ENCODE results near the gene ARL6IP5.

The ARL6IP5 gene

GRCh38 chr3:69119681-69120080 lies 34.9 kb downstream of the ARL6IP5 start:
- ATAC-seq = no peak
- H3K4me3 Mint-ChIP-seq = no peak overlapping the region
- H3K27ac Mint-ChIP-seq = no peak overlapping the region
- no peaks in the 10 kb centered on the region for H3K36me3 Mint-ChIP-seq
- H3K9me3 Mint-ChIP-seq = no peaks in the 10 kb centered on the region
- peaks cover 8% of the 10 kb centered on the region for H3K27me3 Mint-ChIP-seq
- peaks cover 5% of the 10 kb centered on the region for H3K4me1 Mint-ChIP-seq

GRCh38 chr3:69120879-69121464 lies 36.2 kb downstream of the ARL6IP5 start:
- Mint-ChIP-seq H3K27me3 (peaks cover 8% of the 10 kb centered on the region), H3K36me3 (no peaks in the 10 kb centered on the region)

GRCh38 chr3:69121513-69121912 lies 36.8 kb downstream of the ARL6IP5 start:
- H3K9me3 Mint-ChIP-seq = no peaks in the 10 kb centered on the region
- no peak overlapping the region for H3K4me3 Mint-ChIP-seq
- H3K36me3 Mint-ChIP-seq = no peaks in the 10 kb centered on the region
- no peak for ATAC-seq
- peaks cover 5% of the 10 kb centered on the region for H3K4me1 Mint-ChIP-seq
- H3K27me3 Mint-ChIP-seq = peaks cover 8% of the 10 kb centered on the region
- H3K27ac Mint-ChIP-seq = no peak overlapping the region

More at GRCh38 chr3:69120879-69121464, 36.2 kb downstream of the ARL6IP5 start:
- Mint-ChIP-seq H3K4me1 (peaks cover 5% of the 10 kb centered on the region), H3K9me3 (no peaks in the 10 kb centered on the region), H3K4me3 (no peak overlapping the region), H3K27ac (no peak overlapping the region)
- peak; percentile 64 for ATAC-seq

DNA sequence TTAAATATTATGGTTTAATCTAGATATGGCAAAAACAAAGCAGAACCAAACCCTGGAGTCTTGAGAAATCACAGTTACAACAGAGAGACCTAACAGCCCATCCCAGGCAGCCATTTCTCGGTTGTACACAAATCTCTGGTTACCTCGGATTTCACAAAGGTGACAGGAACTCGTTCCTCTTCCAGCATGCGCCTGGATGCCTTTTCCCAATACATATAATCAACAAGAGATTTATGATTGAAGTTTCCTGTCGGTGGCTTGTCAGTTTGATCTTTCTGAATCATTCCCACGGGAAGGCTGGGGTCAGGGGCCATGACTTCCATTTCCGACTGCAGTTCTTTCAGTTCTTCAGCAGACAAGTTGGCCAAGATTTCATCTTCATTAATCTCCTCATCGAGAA lies 37.2 kb downstream of the ARL6IP5 start:
- H3K27ac Mint-ChIP-seq = no peak overlapping the region
- peaks cover 5% of the 10 kb centered on the region for H3K4me1 Mint-ChIP-seq
- H3K27me3 Mint-ChIP-seq = peaks cover 8% of the 10 kb centered on the region
- no peak for ATAC-seq
- no peaks in the 10 kb centered on the region for H3K9me3 Mint-ChIP-seq
- no peak overlapping the region for H3K4me3 Mint-ChIP-seq
- H3K36me3 Mint-ChIP-seq = no peaks in the 10 kb centered on the region

DNA sequence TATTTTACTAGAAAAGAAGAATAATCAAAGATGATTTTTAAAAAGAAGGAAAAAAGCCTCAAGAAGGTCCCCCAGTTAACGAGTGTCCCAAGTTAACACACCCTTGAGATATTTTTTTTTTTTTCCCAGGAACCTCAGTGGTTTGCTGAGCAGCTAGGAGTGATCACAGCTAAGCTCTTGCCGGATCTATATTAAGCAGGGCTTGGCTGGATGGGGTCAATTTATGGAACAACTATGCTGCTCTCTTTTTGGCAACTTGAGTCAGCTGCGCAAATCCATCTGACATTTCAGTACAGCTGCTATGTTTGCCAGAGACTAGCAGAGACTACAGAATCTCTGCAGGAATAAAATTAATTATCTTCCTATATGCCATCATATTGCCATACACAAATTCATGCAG lies 37.7 kb downstream of the ARL6IP5 start, which contains the start of gene LMOD3:
LMOD3 (minus strand) TSS at position 193 of the 400 bp plus-strand sequence. CDS start 209 bp downstream, outside the sequence.
- Mint-ChIP-seq H3K4me3 (no peak within 1 kb of the TSS), H3K27me3 (peaks cover 8% of the 10 kb centered on the region), H3K9me3 (no peaks in the 10 kb centered on the region), H3K4me1 (peaks cover 5% of the 10 kb centered on the region), H3K27ac (no peak within 1 kb of the TSS), H3K36me3 (no peaks in the 10 kb centered on the region)
- ATAC-seq = no peak

DNA sequence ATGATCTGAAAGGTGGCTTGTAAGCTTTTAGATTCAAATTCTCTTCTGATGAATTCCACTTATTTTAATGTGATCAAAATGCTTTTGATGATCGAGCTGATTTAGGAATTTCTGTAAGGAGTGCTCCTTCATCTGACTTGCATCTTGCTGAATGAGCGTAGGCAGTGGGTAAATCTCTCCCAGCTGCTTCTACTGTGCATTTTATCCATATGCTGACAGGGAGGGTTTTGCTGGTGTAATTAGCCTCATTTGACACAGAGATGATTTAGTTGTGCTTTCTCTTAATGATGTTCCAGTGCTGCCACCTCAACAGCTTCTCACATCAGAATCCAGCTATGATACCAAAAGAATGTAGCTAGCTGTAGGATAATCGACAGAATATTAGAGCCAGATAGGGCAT lies 41.5 kb downstream of the ARL6IP5 start:
- ATAC-seq = no peak
- Mint-ChIP-seq H3K27ac (no peak overlapping the region), H3K27me3 (peaks cover 8% of the 10 kb centered on the region), H3K36me3 (no peaks in the 10 kb centered on the region), H3K4me1 (peaks cover under 1% of the 10 kb centered on the region), H3K9me3 (no peaks in the 10 kb centered on the region), H3K4me3 (no peak overlapping the region)

GRCh38 chr3:69126999-69127398 lies 42.3 kb downstream of the ARL6IP5 start:
- peaks cover 8% of the 10 kb centered on the region for H3K27me3 Mint-ChIP-seq
- H3K4me1 Mint-ChIP-seq = no peaks in the 10 kb centered on the region
- no peaks in the 10 kb centered on the region for H3K9me3 Mint-ChIP-seq

GRCh38 chr3:69128509-69128908 lies 43.8 kb downstream of the ARL6IP5 start:
- H3K27me3 Mint-ChIP-seq = peaks cover 6% of the 10 kb centered on the region
- H3K4me3 Mint-ChIP-seq = no peak overlapping the region
- no peak for ATAC-seq
- no peaks in the 10 kb centered on the region for H3K36me3 Mint-ChIP-seq
- H3K9me3 Mint-ChIP-seq = no peaks in the 10 kb centered on the region
- H3K27ac Mint-ChIP-seq = no peak overlapping the region
- H3K4me1 Mint-ChIP-seq = no peaks in the 10 kb centered on the region

More at GRCh38 chr3:69126999-69127398, 42.3 kb downstream of the ARL6IP5 start:
- Mint-ChIP-seq H3K4me3 (no peak overlapping the region), H3K36me3 (no peaks in the 10 kb centered on the region), H3K27ac (no peak overlapping the region)
- ATAC-seq = no peak

GRCh38 chr3:69129531-69129930 lies 44.8 kb downstream of the ARL6IP5 start:
- Mint-ChIP-seq H3K27me3 (no peaks in the 10 kb centered on the region), H3K9me3 (no peaks in the 10 kb centered on the region)
- ATAC-seq = no peak

DNA sequence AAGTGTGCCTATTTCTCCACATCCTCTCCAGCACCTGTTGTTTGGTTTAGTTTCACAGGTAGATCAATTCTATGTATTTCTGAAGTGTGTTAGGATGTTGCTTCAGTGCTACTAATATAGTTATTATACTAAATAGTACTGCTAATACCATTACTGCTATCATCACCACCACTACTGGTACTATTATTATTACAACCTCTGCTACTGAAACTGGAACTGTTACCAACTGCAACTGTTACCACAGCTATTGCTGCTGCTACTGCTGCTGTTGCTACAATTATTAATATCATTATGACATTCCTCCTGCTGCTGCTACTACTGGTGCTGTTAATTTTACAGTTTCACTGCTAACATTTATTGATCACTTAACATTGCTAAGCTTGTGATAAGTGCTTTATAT lies 46.0 kb downstream of the ARL6IP5 start:
- no peak overlapping the region for H3K27ac Mint-ChIP-seq
- H3K4me1 Mint-ChIP-seq = no peaks in the 10 kb centered on the region
- H3K9me3 Mint-ChIP-seq = no peaks in the 10 kb centered on the region
- no peak overlapping the region for H3K4me3 Mint-ChIP-seq
- no peaks in the 10 kb centered on the region for H3K27me3 Mint-ChIP-seq
- ATAC-seq = no peak
- no peaks in the 10 kb centered on the region for H3K36me3 Mint-ChIP-seq

More at GRCh38 chr3:69129531-69129930, 44.8 kb downstream of the ARL6IP5 start:
- Mint-ChIP-seq H3K4me3 (no peak overlapping the region), H3K4me1 (no peaks in the 10 kb centered on the region), H3K36me3 (no peaks in the 10 kb centered on the region), H3K27ac (no peak overlapping the region)

GRCh38 chr3:69137005-69137404 lies 52.3 kb downstream of the ARL6IP5 start:
- no peak overlapping the region for H3K4me3 Mint-ChIP-seq
- H3K27ac Mint-ChIP-seq = no peak overlapping the region
- H3K9me3 Mint-ChIP-seq = no peaks in the 10 kb centered on the region
- no peak for ATAC-seq
- H3K36me3 Mint-ChIP-seq = no peaks in the 10 kb centered on the region
- no peaks in the 10 kb centered on the region for H3K4me1 Mint-ChIP-seq
- peaks cover 9% of the 10 kb centered on the region for H3K27me3 Mint-ChIP-seq

DNA sequence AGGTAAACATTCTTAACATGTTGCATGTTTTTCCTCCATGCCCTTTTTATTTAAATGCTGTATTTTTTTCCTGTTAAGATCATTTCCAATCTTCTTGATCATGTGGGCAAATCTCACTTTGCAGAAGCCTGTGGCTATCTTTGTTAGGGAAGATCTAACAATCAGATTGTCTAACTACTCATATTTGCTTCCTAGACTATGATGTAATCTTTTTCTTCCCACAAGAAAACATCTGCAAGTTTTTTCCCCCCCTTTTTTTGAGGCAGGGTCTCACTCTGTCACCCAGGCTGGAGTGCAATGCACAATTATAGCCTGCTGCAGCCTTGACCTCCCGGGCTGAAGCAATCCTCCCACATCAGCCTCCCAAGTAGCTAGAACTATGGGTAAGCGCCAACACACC lies 52.7 kb downstream of the ARL6IP5 start:
- Mint-ChIP-seq H3K4me1 (no peaks in the 10 kb centered on the region), H3K27me3 (peaks cover 9% of the 10 kb centered on the region), H3K4me3 (no peak overlapping the region), H3K9me3 (no peaks in the 10 kb centered on the region), H3K27ac (no peak overlapping the region), H3K36me3 (no peaks in the 10 kb centered on the region)
- ATAC-seq = no peak

DNA sequence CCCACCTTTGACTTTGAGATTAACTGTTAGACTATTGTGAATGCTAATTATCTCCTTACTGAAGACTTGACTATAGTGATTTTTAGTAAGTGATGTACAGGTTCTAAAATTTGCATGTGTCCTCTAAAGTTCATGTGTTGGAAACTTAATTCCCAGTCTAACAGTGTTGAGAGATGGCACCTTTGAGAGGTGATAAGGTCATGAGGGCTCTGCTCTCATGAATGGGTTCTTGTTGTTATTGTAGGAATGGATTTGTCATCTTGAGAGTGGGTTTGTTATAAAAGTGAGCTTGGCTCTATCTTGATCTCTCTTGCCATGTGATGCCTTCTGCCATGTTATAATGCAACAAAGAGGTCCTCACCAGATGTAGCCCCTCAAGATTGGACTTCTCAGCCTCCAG lies 56.6 kb downstream of the ARL6IP5 start:
- Mint-ChIP-seq H3K9me3 (no peaks in the 10 kb centered on the region), H3K4me3 (no peak overlapping the region), H3K27me3 (peaks cover 24% of the 10 kb centered on the region), H3K27ac (no peak overlapping the region), H3K36me3 (no peaks in the 10 kb centered on the region), H3K4me1 (no peaks in the 10 kb centered on the region)
- ATAC-seq = no peak

DNA sequence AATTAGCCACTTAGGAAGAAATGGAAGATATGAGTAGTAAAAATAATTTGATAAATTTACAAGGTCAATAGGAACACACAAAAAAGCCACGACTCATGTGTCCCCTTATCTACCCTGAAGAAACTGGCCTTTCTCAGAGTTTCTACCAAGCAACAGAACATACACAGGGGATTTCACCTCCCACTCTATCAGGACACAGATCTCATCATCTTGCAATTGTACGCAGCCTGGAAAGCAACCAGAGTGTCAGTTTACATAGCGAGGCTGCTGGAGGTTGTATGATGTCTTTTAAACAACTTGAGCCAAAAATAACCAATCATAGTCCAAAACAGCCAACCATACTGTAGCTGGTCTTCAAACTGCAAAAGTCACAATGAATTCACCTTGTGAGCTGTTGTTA lies 57.4 kb downstream of the ARL6IP5 start:
- H3K36me3 Mint-ChIP-seq = no peaks in the 10 kb centered on the region
- no peak overlapping the region for H3K4me3 Mint-ChIP-seq
- no peak overlapping the region for H3K27ac Mint-ChIP-seq
- H3K9me3 Mint-ChIP-seq = no peaks in the 10 kb centered on the region
- peaks cover 24% of the 10 kb centered on the region for H3K27me3 Mint-ChIP-seq
- no peak for ATAC-seq
- no peaks in the 10 kb centered on the region for H3K4me1 Mint-ChIP-seq

- no peak for ATAC-seq
- peaks cover 24% of the 10 kb centered on the region for H3K27me3 Mint-ChIP-seq
- H3K9me3 Mint-ChIP-seq = no peaks in the 10 kb centered on the region
- H3K4me1 Mint-ChIP-seq = no peaks in the 10 kb centered on the region
- H3K36me3 Mint-ChIP-seq = no peaks in the 10 kb centered on the region
- no peak overlapping the region for H3K27ac Mint-ChIP-seq
- H3K4me3 Mint-ChIP-seq = no peak overlapping the region
Observed at GRCh38 chr3:69142797-69143454, 58.2 kb downstream of the ARL6IP5 start.

- H3K27ac Mint-ChIP-seq = no peak overlapping the region
- H3K4me1 Mint-ChIP-seq = no peaks in the 10 kb centered on the region
- ATAC-seq = no peak
- no peaks in the 10 kb centered on the region for H3K36me3 Mint-ChIP-seq
- no peaks in the 10 kb centered on the region for H3K9me3 Mint-ChIP-seq
- no peak overlapping the region for H3K4me3 Mint-ChIP-seq
- H3K27me3 Mint-ChIP-seq = peaks cover 24% of the 10 kb centered on the region
Observed at GRCh38 chr3:69143612-69144011, 58.9 kb downstream of the ARL6IP5 start.

Measured in stimulated activated memory B cell treated with anti-CD40 and anti-IgM and Interleukin-4, amounts not matched to agents 10 μg/mL and 1 μg/mL and 100 μg/mL, for 72 hours (primary cell).